ENCODE measurements around the gene PPP2CA. TPM values are rescaled to one million over a fixed set of nuclear protein-coding genes. Genes with fewer than 3 reads are reported as not detected.
A peak's percentile ranks its signal among the peaks of the same experiment; 100 is the strongest.

PPP2CA gene
- total and polyA plus RNA-seq, 2 of the 8 experiments (the other 6 are each of a cell fraction or from before 2014, with no cell fraction given), result 75.0 to 205 TPM

DNA sequence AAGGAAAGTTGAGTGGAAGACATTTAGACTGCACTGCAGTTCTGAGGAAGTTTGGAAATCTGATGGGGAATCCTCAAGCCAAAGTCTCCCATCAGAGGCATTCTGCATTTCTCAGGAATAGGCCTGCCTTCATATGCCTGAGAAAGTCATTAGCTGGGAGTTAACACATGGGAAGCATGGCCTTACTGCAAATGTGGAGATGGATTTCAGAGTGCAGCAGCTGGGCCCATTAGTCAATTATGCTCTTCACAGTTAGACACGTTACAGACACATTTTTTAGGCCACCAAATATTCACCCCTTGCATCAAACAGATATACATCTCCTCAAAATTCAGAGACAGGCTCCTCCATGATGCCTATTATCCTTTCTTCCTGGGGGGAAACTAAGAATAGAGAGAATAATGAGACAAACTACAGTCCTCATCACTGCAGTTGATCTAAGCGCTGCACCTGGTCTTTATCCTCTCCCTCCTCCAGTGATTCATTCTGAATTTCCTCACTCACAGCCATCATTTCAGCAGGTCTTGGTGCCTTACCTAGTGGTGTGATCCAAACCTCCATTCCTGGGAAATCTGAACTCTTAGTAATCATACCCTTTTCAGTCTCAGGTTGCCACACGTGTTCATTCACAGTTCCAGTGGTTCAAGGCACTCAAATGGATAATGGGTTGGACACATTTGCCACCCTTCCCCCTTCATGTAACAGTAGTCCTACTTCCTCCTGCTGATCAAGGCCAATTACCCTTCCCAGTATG, 47.9 kb upstream of the PPP2CA start:
- TF ChIP-seq PHF8 (conservative IDR thresholded peaks at IDR 0.05; ENCODE audit: low read depth, low read length), result no peak
- TF ChIP-seq JUND (IDR thresholded peaks at IDR 0.05; ENCODE audit: low read length), result no peak
- TF ChIP-seq YY1 (IDR thresholded peaks at IDR 0.05; ENCODE audit: low read depth, low read length), result no peak
- TF ChIP-seq, protein P1, sequence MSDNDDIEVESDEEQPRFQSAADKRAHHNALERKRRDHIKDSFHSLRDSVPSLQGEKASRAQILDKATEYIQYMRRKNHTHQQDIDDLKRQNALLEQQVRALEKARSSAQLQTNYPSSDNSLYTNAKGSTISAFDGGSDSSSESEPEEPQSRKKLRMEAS (IDR thresholded peaks at IDR 0.05), result no peak
- TF ChIP-seq, protein P2, sequence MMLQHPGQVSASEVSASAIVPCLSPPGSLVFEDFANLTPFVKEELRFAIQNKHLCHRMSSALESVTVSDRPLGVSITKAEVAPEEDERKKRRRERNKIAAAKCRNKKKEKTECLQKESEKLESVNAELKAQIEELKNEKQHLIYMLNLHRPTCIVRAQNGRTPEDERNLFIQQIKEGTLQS (IDR thresholded peaks at IDR 0.05; ENCODE audit: insufficient read depth, low read depth, low read length), result no peak
- TF ChIP-seq FOSL1 (IDR thresholded peaks at IDR 0.05; ENCODE audit: insufficient read depth, low read depth, low read length), result no peak
- TF ChIP-seq TCF12 (IDR thresholded peaks at IDR 0.05; ENCODE audit: low read depth, low read length), result no peak
- TF ChIP-seq EZH2 (IDR thresholded peaks at IDR 0.05; ENCODE audit: low read depth, low read length, severe bottlenecking), result no peak
- TF ChIP-seq RAD21 (IDR thresholded peaks at IDR 0.05 in 1 of 2, conservative IDR thresholded peaks at IDR 0.05 in 1 of 2; ENCODE audit: low read depth in 2 of 2, low read length in 2 of 2), result no peak
- TF ChIP-seq CTBP2 (IDR thresholded peaks at IDR 0.05; ENCODE audit: borderline replicate concordance, insufficient read depth, insufficient read length, low read length), result no peak
- no peak for TF ChIP-seq BCL11A (IDR thresholded peaks at IDR 0.05; ENCODE audit: low read depth in 2 of 2, low read length in 2 of 2)
- no peaks in the 10 kb centered on the region for H3K4me1 ChIP-seq (replicated peaks in 1 of 4; ENCODE audit: control insufficient read depth in 3 of 4, insufficient read depth in 4 of 4, low read length in 3 of 4)
- H3K14ac ChIP-seq (ENCODE audit: insufficient read length), result no peak overlapping the region
- DNase-seq (ENCODE audit: low read depth in 1 of 2, low spot score in 2 of 2) (no peak), FAIRE-seq (no peak)
- no peak overlapping the region for H3K23ac ChIP-seq (ENCODE audit: insufficient read length)
- H4K91ac ChIP-seq (replicated peaks; ENCODE audit: insufficient read length, low read length), result no peak overlapping the region
- no peak overlapping the region for H3K9ac ChIP-seq (replicated peaks in 1 of 4; ENCODE audit: extremely low read depth in 1 of 4, low read depth in 3 of 4, low read length in 3 of 4)
- no peak overlapping the region for H2BK20ac ChIP-seq (ENCODE audit: low read length)
- H2AK5ac ChIP-seq (ENCODE audit: low read depth, low read length), result no peak overlapping the region
- H3K79me1 ChIP-seq (ENCODE audit: low read depth, low read length), result no peaks in the 10 kb centered on the region
- H2BK12ac ChIP-seq (ENCODE audit: low read depth, low read length), result no peak overlapping the region
- H3K23me2 ChIP-seq (ENCODE audit: low read depth, low read length), result no peaks in the 10 kb centered on the region
- H3K79me2 ChIP-seq (ENCODE audit: control insufficient read depth in 1 of 2, insufficient read depth in 2 of 2, low read length in 2 of 2), result no peaks in the 10 kb centered on the region
- H3K27me3 ChIP-seq (replicated peaks in 1 of 4; ENCODE audit: control insufficient read depth in 3 of 4, extremely low read depth in 1 of 4, insufficient read depth in 3 of 4, low read length in 3 of 4), result no peaks in the 10 kb centered on the region
- POLR2A ChIA-PET (ENCODE audit: partially characterized antibody), result interaction anchor here (1.5 kb wide), 1 partner anchor 26 kb away, joined by 3 read pairs; no protein-coding TSS in a partner anchor
- H2BK5ac ChIP-seq (ENCODE audit: low read depth, low read length), result no peak overlapping the region
- no peak overlapping the region for H3K27ac ChIP-seq (ENCODE audit: low read depth, low read length)
- no peak overlapping the region for H3K56ac ChIP-seq (replicated peaks; ENCODE audit: insufficient read length, low read depth, low read length)
- H2BK120ac ChIP-seq (replicated peaks; ENCODE audit: low read depth, low read length), result no peak overlapping the region
- H4K8ac ChIP-seq (ENCODE audit: extremely low read depth, insufficient read depth, low read length), result no peak overlapping the region
- H3K4ac ChIP-seq (replicated peaks; ENCODE audit: insufficient read length, low read depth, low read length), result no peak overlapping the region
- H4K5ac ChIP-seq (ENCODE audit: insufficient read length, low read depth, low read length), result no peak overlapping the region
- H4K20me1 ChIP-seq (replicated peaks in 1 of 2; ENCODE audit: control insufficient read depth in 1 of 2, insufficient read depth in 2 of 2, low read length in 2 of 2), result no peaks in the 10 kb centered on the region
- H3K36me3 ChIP-seq (ENCODE audit: control insufficient read depth in 2 of 4, insufficient read depth in 4 of 4, low read length in 3 of 4), result no peaks in the 10 kb centered on the region
- H2BK15ac ChIP-seq (ENCODE audit: low read length), result no peak overlapping the region
- peaks cover 0 to 5% of the 10 kb centered on the region in 2 experiments; a peak in 1 of 4 replicates for H3K9me3 ChIP-seq (ENCODE audit: insufficient read depth in 2 of 2, low read depth in 1 of 2, low read length in 1 of 2)
- H3K4me3 ChIP-seq (ENCODE audit: extremely low read depth in 1 of 4, insufficient read depth in 2 of 4, low read depth in 3 of 4, low read length in 4 of 4), result no peak overlapping the region
- H3K18ac ChIP-seq (ENCODE audit: extremely low read depth, low read length), result no peak overlapping the region
- 85% methylated on average over 3 of the region's 3 CpGs; no CpG with 5 or more reads in 1 of the 2 experiments for WGBS, 2 experiments (ENCODE audit: extremely low coverage in 1 of 2, insufficient coverage in 1 of 2, insufficient read length in 1 of 2, insufficient replicate concordance in 2 of 2, low coverage in 1 of 2, low lambda C conversion rate in 2 of 2, missing lambda C conversion rate in 1 of 2)
- H2AFZ ChIP-seq (ENCODE audit: low read length), result peak overlapping the region; percentile 65; the same call in 1 of the 2 replicates
- no peak overlapping the region for H3K4me2 ChIP-seq (ENCODE audit: insufficient read depth in 1 of 2, low read depth in 2 of 2, low read length in 2 of 2)
- CTCF ChIA-PET (ENCODE audit: partially characterized antibody), result interaction anchor here (1.0 kb wide), 1 partner anchor 16 kb away, joined by 7 read pairs; no protein-coding TSS in a partner anchor
